ENCODE data around the gene CASKIN2. TPM values are rescaled to one million over a fixed set of nuclear protein-coding genes. Genes with fewer than 3 reads are reported as not detected.

The CASKIN2 gene
- total and polyA plus RNA-seq, 4 donors: 2.3 to 12.1 (median 8.6) TPM

- H3K27me3 ChIP-seq (ENCODE audit: control insufficient read depth in 4 of 4, insufficient read depth in 4 of 4, low read length in 3 of 4): no peaks in the 10 kb centered on the region
- H3K4me3 ChIP-seq (ENCODE audit: low read depth in 1 of 3, low read length in 3 of 3): peak within 1 kb of the TSS; percentile 42 to 90 (median 66)
- WGBS: 1% methylated on average over 108 of the region's 108 CpGs
- DNase-seq (ENCODE audit: low spot score): peak; percentile 80
- peak within 1 kb of the TSS; percentile 30 to 45 for H3K9ac ChIP-seq (ENCODE audit: low read depth in 1 of 2, low read length in 2 of 2)
- TF ChIP-seq JUND (IDR thresholded peaks at IDR 0.05) (no peak), CTCF (IDR thresholded peaks at IDR 0.05; ENCODE audit: low read depth, low read length, missing input control) (peak; percentile 37), SP1 (IDR thresholded peaks at IDR 0.05) (no peak), REST (IDR thresholded peaks at IDR 0.05) (peak; percentile 48), YY1 (IDR thresholded peaks at IDR 0.05) (no peak), RAD21 (IDR thresholded peaks at IDR 0.05) (peak; percentile 56), FOXA2 (IDR thresholded peaks at IDR 0.05) (no peak), HNF4G (IDR thresholded peaks at IDR 0.05) (no peak), ZBTB33 (IDR thresholded peaks at IDR 0.05) (no peak), RXRA (IDR thresholded peaks at IDR 0.05) (no peak), MAX (IDR thresholded peaks at IDR 0.05) (no peak), HNF4A (conservative IDR thresholded peaks at IDR 0.05) (no peak), NR2F2 (IDR thresholded peaks at IDR 0.05) (no peak), FOXA1 (IDR thresholded peaks at IDR 0.05) (no peak), ATF3 (IDR thresholded peaks at IDR 0.05) (no peak), EGR1 (IDR thresholded peaks at IDR 0.05; ENCODE audit: low read depth in 2 of 2) (no peak), TAF1 (conservative IDR thresholded peaks at IDR 0.05) (no peak), GABPA (IDR thresholded peaks at IDR 0.05 in 1 of 2, conservative IDR thresholded peaks at IDR 0.05 in 1 of 2) (no peak)
- peaks cover 6 to 24% (median 16%) of the 10 kb centered on the region in 4 donors for H3K4me1 ChIP-seq (ENCODE audit: control insufficient read depth in 4 of 4, insufficient read depth in 4 of 4, low read length in 3 of 4)
- H3K9me3 ChIP-seq (ENCODE audit: control insufficient read depth in 4 of 4, low read length in 3 of 4): no peaks in the 10 kb centered on the region
- peaks cover 0 to 3% (median 0%) of the 10 kb centered on the region in 4 donors for H3K36me3 ChIP-seq (ENCODE audit: control insufficient read depth in 4 of 4, insufficient read depth in 3 of 4, low read depth in 1 of 4, low read length in 3 of 4)
- peak within 1 kb of the TSS; percentile 58 to 71 for H3K27ac ChIP-seq (ENCODE audit: low read depth in 1 of 2, low read length in 2 of 2)
These were observed 9.9 kb upstream of the CASKIN2 start, which contains the start of gene LLGL2 for GRCh38 chr17:75524970-75525805. LLGL2 (plus strand) TSS chr17:75525697; CDS start chr17:75543427, 17,730 bp downstream.

Measured in liver (tissue), 9 donors.